ENCODE measurements around the gene LAMTOR1. TPM values are rescaled to one million over a fixed set of nuclear protein-coding genes. Genes with fewer than 3 reads are reported as not detected.
A peak's percentile ranks its signal among the peaks of the same experiment; 100 is the strongest.

LAMTOR1 gene
- total RNA-seq, 1 experiment from 2014 or later, result 102 TPM

DNA sequence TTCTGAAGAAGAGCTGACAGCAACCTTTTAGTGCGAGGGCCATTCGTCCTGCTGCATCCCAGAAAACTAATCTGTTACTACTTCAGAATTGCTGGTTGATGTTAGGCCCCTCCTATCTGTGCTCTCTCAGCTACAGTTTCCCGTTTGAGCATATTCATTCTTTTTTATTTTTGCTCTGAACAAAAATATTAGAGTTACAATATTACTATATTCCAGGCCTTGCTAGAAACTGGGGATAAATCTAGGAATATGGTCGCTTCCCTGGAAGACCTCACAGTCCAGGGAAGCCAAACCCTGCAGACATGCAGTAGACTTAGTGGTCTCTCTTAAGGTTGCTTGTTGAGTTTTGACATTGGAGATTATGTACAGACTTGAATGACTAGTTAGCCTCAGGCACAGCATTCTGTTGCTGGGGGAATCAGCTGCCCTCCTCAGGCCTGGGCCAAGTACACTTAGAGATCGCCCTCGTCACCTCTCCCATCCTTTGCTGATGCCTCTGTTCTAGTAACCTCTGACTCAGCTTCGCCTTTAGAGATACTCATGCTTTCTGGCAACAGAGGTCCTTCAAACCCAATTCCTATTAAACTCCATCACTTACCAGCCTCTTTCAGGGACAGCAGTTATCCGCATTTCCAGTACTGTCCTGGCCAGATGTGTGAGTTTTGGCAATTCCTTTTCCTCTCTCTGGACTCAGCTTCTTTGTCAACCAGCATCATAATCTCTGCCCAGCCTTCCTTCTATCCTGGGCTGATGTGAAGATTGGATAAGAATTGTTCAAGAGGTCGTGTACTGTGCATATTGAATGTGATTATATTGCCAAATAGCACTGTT lies 10.1 kb upstream of the LAMTOR1 start:
- no peaks in the 10 kb centered on the region for H3K36me3 ChIP-seq (ENCODE audit: insufficient read depth, low read length)
- H3K9ac ChIP-seq (ENCODE audit: low read length), result peak overlapping the region; percentile 79
- peak overlapping the region; percentile 94 for H3K4me2 ChIP-seq (ENCODE audit: low read depth, low read length, poor library complexity, severe bottlenecking)
- no peaks in the 10 kb centered on the region for H3K9me3 ChIP-seq (ENCODE audit: low read length)
- peaks cover 20% of the 10 kb centered on the region for H3K4me1 ChIP-seq (ENCODE audit: low read length)
- H3K9me2 ChIP-seq (replicated peaks; ENCODE audit: insufficient read depth, low read length), result no peaks in the 10 kb centered on the region; the same call in 1 of the 2 replicates
- no peak for DNase-seq
- H3K27ac ChIP-seq (ENCODE audit: low read length), result peak overlapping the region; percentile 81
- peaks cover 5% of the 10 kb centered on the region; the same call in 1 of the 2 replicates for H3K79me2 ChIP-seq (ENCODE audit: low read length)
- H3K4me3 ChIP-seq (ENCODE audit: low read length), result peak overlapping the region; percentile 73
- H4K20me1 ChIP-seq (ENCODE audit: insufficient read depth, low read depth, low read length), result no peaks in the 10 kb centered on the region
- peak overlapping the region; percentile 35; the same call in 1 of the 2 replicates for H2AFZ ChIP-seq (ENCODE audit: low read length)
- no peaks in the 10 kb centered on the region for H3K27me3 ChIP-seq (ENCODE audit: low read length)

DNA sequence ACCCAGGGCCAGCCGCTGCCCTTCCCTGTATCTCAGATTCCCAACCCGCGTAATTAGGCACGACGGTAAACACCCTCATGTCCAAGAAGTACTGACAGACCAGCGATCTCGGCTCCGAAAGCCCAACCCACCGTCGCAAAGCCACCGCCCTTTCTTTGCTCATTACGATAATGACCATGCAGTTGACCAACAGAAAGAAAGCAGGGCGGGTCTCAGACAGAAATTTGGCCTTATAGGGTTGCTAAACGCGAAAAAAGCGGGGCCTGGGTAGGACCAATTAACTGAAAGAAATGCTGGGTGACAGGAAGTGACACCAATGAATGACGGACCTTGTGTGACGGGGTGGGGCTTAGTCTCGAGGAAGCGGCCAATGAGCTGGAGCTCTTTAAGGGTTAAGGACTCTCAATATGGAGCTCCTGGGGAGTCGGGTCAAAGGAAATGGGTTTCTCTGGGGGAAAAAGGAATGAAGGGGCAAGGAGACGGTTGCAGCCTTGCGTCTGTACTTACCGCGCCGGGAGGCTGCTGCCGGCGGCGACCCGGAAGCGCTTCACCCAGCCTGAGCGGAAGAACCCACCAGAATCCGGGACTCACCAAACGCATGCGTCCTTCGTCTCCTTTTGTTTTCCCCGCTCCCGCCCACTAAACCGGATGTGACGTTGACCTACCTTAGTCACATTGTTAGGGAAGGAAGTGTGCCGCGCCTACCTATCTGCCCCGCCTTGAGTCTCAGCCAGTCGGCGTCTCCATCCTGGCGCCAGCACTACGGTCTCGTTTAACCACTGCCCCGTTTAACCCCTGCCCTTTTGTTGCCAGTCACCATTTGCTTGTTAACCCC lies 9.3 kb upstream of the LAMTOR1 start, which contains the start of gene ANAPC15:
ANAPC15 (minus strand) TSS at position 553 of the 835 bp plus-strand sequence. CDS start 1,419 bp downstream, outside the sequence.
- Histone ChIP-seq H3K4me3 (ENCODE audit: low read length) (peak within 1 kb of the TSS; percentile 73), H3K9ac (ENCODE audit: low read length) (peak within 1 kb of the TSS; percentile 79), H3K36me3 (ENCODE audit: insufficient read depth, low read length) (no peaks in the 10 kb centered on the region), H3K9me2 (replicated peaks; ENCODE audit: insufficient read depth, low read length) (no peaks in the 10 kb centered on the region; the same call in 1 of the 2 replicates), H3K4me2 (ENCODE audit: low read depth, low read length, poor library complexity, severe bottlenecking) (peak within 1 kb of the TSS; percentile 94), H3K79me2 (ENCODE audit: low read length) (peaks cover 5% of the 10 kb centered on the region; the same call in 1 of the 2 replicates), H3K27ac (ENCODE audit: low read length) (peak within 1 kb of the TSS; percentile 81), H3K27me3 (ENCODE audit: low read length) (no peaks in the 10 kb centered on the region), H4K20me1 (ENCODE audit: insufficient read depth, low read depth, low read length) (no peaks in the 10 kb centered on the region), H3K4me1 (ENCODE audit: low read length) (peaks cover 20% of the 10 kb centered on the region), H2AFZ (ENCODE audit: low read length) (peak within 1 kb of the TSS; percentile 35; the same call in 1 of the 2 replicates), H3K9me3 (ENCODE audit: low read length) (no peaks in the 10 kb centered on the region)
- peak; percentile 100 for DNase-seq

- DNase-seq, result no peak
- Histone ChIP-seq H3K9me2 (replicated peaks; ENCODE audit: insufficient read depth, low read length) (no peaks in the 10 kb centered on the region; the same call in 1 of the 2 replicates), H3K79me2 (ENCODE audit: low read length) (peaks cover 5% of the 10 kb centered on the region; the same call in 1 of the 2 replicates), H3K27me3 (ENCODE audit: low read length) (no peaks in the 10 kb centered on the region), H3K9ac (ENCODE audit: low read length) (peak overlapping the region; percentile 77), H3K27ac (ENCODE audit: low read length) (peak overlapping the region; percentile 52; the same call in 1 of the 2 replicates), H3K36me3 (ENCODE audit: insufficient read depth, low read length) (no peaks in the 10 kb centered on the region), H4K20me1 (ENCODE audit: insufficient read depth, low read depth, low read length) (no peaks in the 10 kb centered on the region), H2AFZ (ENCODE audit: low read length) (no peak overlapping the region), H3K4me1 (ENCODE audit: low read length) (peaks cover 20% of the 10 kb centered on the region), H3K9me3 (ENCODE audit: low read length) (no peaks in the 10 kb centered on the region), H3K4me3 (ENCODE audit: low read length) (peak overlapping the region; percentile 73), H3K4me2 (ENCODE audit: low read depth, low read length, poor library complexity, severe bottlenecking) (peak overlapping the region; percentile 94)
Observed at GRCh38 chr11:72111300-72112142, 8.4 kb upstream of the LAMTOR1 start.

- H3K27me3 ChIP-seq (ENCODE audit: low read length), result no peaks in the 10 kb centered on the region
- no peak within 1 kb of the TSS for H2AFZ ChIP-seq (ENCODE audit: low read length)
- H3K4me2 ChIP-seq (ENCODE audit: low read depth, low read length, poor library complexity, severe bottlenecking), result no peak within 1 kb of the TSS
- H3K9me2 ChIP-seq (replicated peaks; ENCODE audit: insufficient read depth, low read length), result no peaks in the 10 kb centered on the region; the same call in 1 of the 2 replicates
- H3K79me2 ChIP-seq (ENCODE audit: low read length), result peaks cover 22% of the 10 kb centered on the region
- no peak within 1 kb of the TSS for H3K9ac ChIP-seq (ENCODE audit: low read length)
- H3K9me3 ChIP-seq (ENCODE audit: low read length), result no peaks in the 10 kb centered on the region
- H3K4me1 ChIP-seq (ENCODE audit: low read length), result peaks cover 33% of the 10 kb centered on the region
- H3K4me3 ChIP-seq (ENCODE audit: low read length), result no peak within 1 kb of the TSS
- H4K20me1 ChIP-seq (ENCODE audit: insufficient read depth, low read depth, low read length), result no peaks in the 10 kb centered on the region; the same call in 1 of the 2 replicates
- no peaks in the 10 kb centered on the region for H3K36me3 ChIP-seq (ENCODE audit: insufficient read depth, low read length)
- no peak for DNase-seq
- H3K27ac ChIP-seq (ENCODE audit: low read length), result no peak within 1 kb of the TSS
Observed at GRCh38 chr11:72105888-72106287, 2.8 kb upstream of the LAMTOR1 start, which contains the start of gene TOMT. TSS of gene TOMT (plus strand) at chr11:72105924. CDS start at chr11:72105952, 28 bp downstream.

GRCh38 chr11:72103754-72104167 lies 664 bp upstream of the LAMTOR1 start:
- H3K27me3 ChIP-seq (ENCODE audit: low read length), result no peaks in the 10 kb centered on the region
- peak overlapping the region; percentile 54 for H3K9ac ChIP-seq (ENCODE audit: low read length)
- H3K4me3 ChIP-seq (ENCODE audit: low read length), result peak overlapping the region; percentile 54; the same call in 1 of the 2 replicates
- peak overlapping the region; percentile 60 for H3K4me2 ChIP-seq (ENCODE audit: low read depth, low read length, poor library complexity, severe bottlenecking)
- peaks cover 37% of the 10 kb centered on the region for H3K4me1 ChIP-seq (ENCODE audit: low read length)
- no peak overlapping the region for H2AFZ ChIP-seq (ENCODE audit: low read length)
- H3K9me2 ChIP-seq (replicated peaks; ENCODE audit: insufficient read depth, low read length), result no peaks in the 10 kb centered on the region; the same call in 1 of the 2 replicates
- no peaks in the 10 kb centered on the region for H3K36me3 ChIP-seq (ENCODE audit: insufficient read depth, low read length)
- no peak for DNase-seq
- H4K20me1 ChIP-seq (ENCODE audit: insufficient read depth, low read depth, low read length), result no peaks in the 10 kb centered on the region; the same call in 1 of the 2 replicates
- 0 out of 2 replicates have a peak overlapping the region, but pooled peaks have one; percentile 26 for H3K27ac ChIP-seq (ENCODE audit: low read length)
- peaks cover 34% of the 10 kb centered on the region for H3K79me2 ChIP-seq (ENCODE audit: low read length)
- H3K9me3 ChIP-seq (ENCODE audit: low read length), result no peaks in the 10 kb centered on the region

- peak overlapping the region; percentile 98 for H3K9ac ChIP-seq (ENCODE audit: low read length)
- H4K20me1 ChIP-seq (ENCODE audit: insufficient read depth, low read depth, low read length), result no peaks in the 10 kb centered on the region; the same call in 1 of the 2 replicates
- no peaks in the 10 kb centered on the region for H3K36me3 ChIP-seq (ENCODE audit: insufficient read depth, low read length)
- H3K4me2 ChIP-seq (ENCODE audit: low read depth, low read length, poor library complexity, severe bottlenecking), result peak overlapping the region; percentile 89
- no peaks in the 10 kb centered on the region for H3K27me3 ChIP-seq (ENCODE audit: low read length)
- peak overlapping the region; percentile 80 for H3K27ac ChIP-seq (ENCODE audit: low read length)
- H3K79me2 ChIP-seq (ENCODE audit: low read length), result peaks cover 34% of the 10 kb centered on the region
- H2AFZ ChIP-seq (ENCODE audit: low read length), result no peak overlapping the region
- H3K4me3 ChIP-seq (ENCODE audit: low read length), result peak overlapping the region; percentile 89
- no peaks in the 10 kb centered on the region for H3K9me3 ChIP-seq (ENCODE audit: low read length)
- H3K9me2 ChIP-seq (replicated peaks; ENCODE audit: insufficient read depth, low read length), result no peaks in the 10 kb centered on the region; the same call in 1 of the 2 replicates
- peaks cover 37% of the 10 kb centered on the region for H3K4me1 ChIP-seq (ENCODE audit: low read length)
- no peak for DNase-seq
Observed at GRCh38 chr11:72102631-72102945, 509 bp downstream of the LAMTOR1 start.

DNA sequence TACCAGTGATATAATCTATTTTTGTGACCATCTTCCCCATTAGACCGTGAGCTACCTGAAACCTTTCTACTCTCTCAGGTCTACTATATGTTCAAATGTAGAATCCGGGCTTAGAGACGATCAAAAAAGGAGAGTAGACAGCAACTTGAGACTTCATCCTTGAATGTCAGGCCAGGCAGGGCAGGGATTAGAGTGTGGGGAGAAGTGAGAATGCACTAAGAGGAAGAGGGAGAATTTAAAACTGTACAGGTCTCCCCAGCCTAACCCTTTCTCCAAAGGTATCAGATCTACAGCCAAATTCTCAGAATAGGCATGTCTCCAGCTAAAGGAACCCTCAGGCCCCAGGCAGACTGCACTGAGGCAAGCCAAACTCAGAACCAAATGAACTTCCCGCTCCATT lies 935 bp downstream of the LAMTOR1 start:
- Histone ChIP-seq H3K9ac (ENCODE audit: low read length) (peak overlapping the region; percentile 98), H3K36me3 (ENCODE audit: insufficient read depth, low read length) (no peaks in the 10 kb centered on the region), H2AFZ (ENCODE audit: low read length) (no peak overlapping the region), H3K4me2 (ENCODE audit: low read depth, low read length, poor library complexity, severe bottlenecking) (peak overlapping the region; percentile 89), H3K79me2 (ENCODE audit: low read length) (peaks cover 34% of the 10 kb centered on the region), H3K27ac (ENCODE audit: low read length) (peak overlapping the region; percentile 80), H4K20me1 (ENCODE audit: insufficient read depth, low read depth, low read length) (no peaks in the 10 kb centered on the region; the same call in 1 of the 2 replicates), H3K4me1 (ENCODE audit: low read length) (peaks cover 37% of the 10 kb centered on the region), H3K9me2 (replicated peaks; ENCODE audit: insufficient read depth, low read length) (no peaks in the 10 kb centered on the region; the same call in 1 of the 2 replicates), H3K27me3 (ENCODE audit: low read length) (no peaks in the 10 kb centered on the region), H3K4me3 (ENCODE audit: low read length) (peak overlapping the region; percentile 89), H3K9me3 (ENCODE audit: low read length) (no peaks in the 10 kb centered on the region)
- DNase-seq, result no peak
